ENCODE measurements around the gene RAB20.
"Not testable (repeated sequence)": the region's sequence is repeated elsewhere in the genome, so short reads cannot be mapped to it uniquely, and the experiment has no call there.

The RAB20 gene

DNA sequence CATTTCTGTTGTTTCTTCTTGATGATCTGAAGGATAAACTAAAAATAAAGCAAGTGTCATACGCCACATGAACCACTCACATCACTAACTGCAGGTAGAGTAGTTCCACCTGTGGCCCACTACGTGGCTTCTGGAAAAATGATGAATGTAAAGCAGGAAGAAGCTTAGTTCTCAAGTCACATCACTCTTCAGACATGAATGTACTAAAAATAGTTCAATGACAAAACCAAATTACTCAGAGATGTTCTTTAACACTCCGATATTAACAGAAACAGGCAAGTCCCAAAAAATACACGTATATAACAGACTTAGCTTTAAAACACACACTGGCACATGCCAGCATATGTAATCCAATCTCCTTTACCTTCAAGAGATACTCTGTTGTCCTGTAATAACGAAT lies 21.6 kb downstream of the RAB20 start:
- no peak overlapping the region for H3K4me3 ChIP-seq (ENCODE audit: low read length)
- no peak for TF ChIP-seq CTCF (conservative IDR thresholded peaks at IDR 0.05; ENCODE audit: low read depth, low read length)
- DNase-seq (ENCODE audit: low read depth), result no peak

DNA sequence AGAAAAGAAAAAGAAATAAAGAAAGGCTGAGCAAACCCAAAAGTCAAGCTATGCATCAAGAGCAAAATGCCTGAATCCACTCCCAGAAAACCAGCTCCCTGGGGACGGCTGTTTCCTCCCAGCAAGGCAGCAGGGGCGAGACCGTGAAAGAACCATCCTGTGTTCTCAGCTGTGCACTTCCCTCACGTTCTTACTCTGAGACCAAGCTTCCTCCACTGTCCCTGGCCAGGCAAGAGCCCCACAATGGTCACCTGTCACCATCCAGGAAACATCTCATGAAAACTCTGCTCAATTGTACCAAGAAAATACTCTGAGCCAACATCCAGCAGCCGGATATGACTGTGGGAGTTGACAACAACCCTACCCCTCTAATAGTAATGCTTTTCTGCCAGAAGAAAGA lies 22.9 kb downstream of the RAB20 start:
- no peak for TF ChIP-seq CTCF (conservative IDR thresholded peaks at IDR 0.05; ENCODE audit: low read depth, low read length)
- DNase-seq (ENCODE audit: low read depth), result no peak
- no peak overlapping the region for H3K4me3 ChIP-seq (ENCODE audit: low read length)

DNA sequence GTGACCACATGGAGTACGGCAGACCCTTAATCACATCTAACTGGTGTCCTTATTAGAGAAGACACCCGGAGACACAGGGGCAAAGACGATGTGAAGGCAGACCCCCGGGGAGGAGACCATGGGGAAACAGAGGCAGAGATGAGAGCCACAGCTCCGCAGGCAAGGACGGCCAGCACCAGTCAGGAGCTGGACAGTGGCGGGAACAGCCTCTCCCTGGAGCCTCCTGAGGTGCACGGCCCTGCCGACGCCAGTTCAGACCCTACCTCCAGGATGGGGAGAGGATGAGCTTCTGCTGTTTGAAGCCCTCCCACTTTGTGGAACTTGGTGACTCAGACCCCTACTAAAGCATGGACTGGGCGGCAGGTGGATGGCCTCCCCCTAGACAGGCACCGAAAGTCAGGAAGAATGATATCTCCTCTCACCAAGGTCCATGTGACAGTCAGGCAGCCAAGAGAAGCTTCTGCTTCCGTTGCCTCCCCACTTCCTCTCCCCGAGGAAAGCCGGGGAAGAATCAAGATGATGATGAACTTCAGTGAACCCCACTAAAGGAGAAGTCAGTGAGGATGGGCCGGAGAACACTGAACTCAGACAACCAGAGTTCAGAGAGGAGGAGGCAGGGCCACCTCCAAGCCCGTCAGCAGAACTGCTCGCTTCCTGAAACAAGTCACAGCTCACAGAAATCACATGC lies 25.4 kb downstream of the RAB20 start:
- TF ChIP-seq CTCF (conservative IDR thresholded peaks at IDR 0.05; ENCODE audit: low read depth, low read length), result no peak
- no peak overlapping the region for H3K4me3 ChIP-seq (ENCODE audit: low read length)
- no peak for DNase-seq (ENCODE audit: low read depth)

GRCh38 chr13:110535526-110535925 lies 26.0 kb downstream of the RAB20 start:
- no peak overlapping the region for H3K4me3 ChIP-seq (ENCODE audit: low read length)
- DNase-seq (ENCODE audit: low read depth), result no peak
- no peak for TF ChIP-seq CTCF (conservative IDR thresholded peaks at IDR 0.05; ENCODE audit: low read depth, low read length)

- DNase-seq (ENCODE audit: low read depth), result no peak
- TF ChIP-seq CTCF (conservative IDR thresholded peaks at IDR 0.05; ENCODE audit: low read depth, low read length), result no peak
- no peak overlapping the region for H3K4me3 ChIP-seq (ENCODE audit: low read length)
Measured at GRCh38 chr13:110533771-110534670, 27.5 kb downstream of the RAB20 start.

DNA sequence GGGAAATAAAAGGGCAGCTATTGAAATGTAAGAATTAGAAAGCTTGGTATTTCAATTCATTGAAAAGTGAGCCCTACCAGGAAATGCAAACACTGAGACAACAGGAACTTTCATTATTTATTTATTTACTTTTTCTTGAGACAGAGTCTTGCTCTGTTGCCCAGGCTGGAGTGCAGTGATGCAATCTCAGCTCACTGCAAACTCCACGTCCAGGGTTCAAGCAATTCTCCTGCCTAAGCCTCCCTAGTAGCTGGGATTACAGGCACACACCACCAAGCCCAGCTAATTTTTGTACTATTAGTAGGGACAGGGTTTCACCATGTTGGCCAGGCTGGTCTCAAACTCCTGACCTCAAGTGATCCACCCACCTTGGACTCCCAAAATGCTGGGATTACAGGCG lies 29.3 kb downstream of the RAB20 start:
- DNase-seq (ENCODE audit: low read depth); H3K4me3 ChIP-seq (ENCODE audit: low read length): not testable (repeated sequence)

DNA sequence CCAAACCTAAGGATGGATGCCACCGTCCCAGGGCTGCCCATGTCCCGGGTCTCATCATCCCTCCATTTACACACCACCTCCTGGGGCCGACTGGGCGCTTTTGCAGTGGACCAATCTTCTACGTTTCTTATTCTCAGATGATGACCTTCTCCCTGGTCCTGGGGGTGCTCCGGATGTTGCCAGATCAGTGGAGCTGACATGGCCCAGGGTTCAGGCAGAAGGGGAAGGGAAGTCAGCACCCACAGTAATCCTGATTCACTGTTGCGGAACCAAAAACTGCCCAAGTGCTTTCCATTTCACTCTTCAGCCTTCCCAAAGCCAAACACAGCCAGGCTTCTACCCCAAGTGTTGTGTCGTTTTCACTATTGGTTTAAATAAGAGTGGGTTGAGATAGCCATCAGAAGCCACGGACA lies 29.8 kb downstream of the RAB20 start:
- no peak for DNase-seq (ENCODE audit: low read depth)
- no peak overlapping the region for H3K4me3 ChIP-seq (ENCODE audit: low read length)
- no peak for TF ChIP-seq CTCF (conservative IDR thresholded peaks at IDR 0.05; ENCODE audit: low read depth, low read length)
